Psoas muscle (tissue), 8 donors: Measurements from ENCODE around the gene CKLF. TPM values are rescaled to one million over a fixed set of nuclear protein-coding genes. Genes with fewer than 3 reads are reported as not detected.

ENCODE experiments used
- ATAC-seq, 4 donors: fragments of 200-7000 bp; cut with Tn5 transposase; one replicate each; pipeline ENCODE4 v1.9.1; 2020; ENCODE audit warnings: moderate library complexity in 3 of 4, mild to moderate bottlenecking in 2 of 4
- DNase-seq, 2 donors: peaks; one replicate each; pipeline ENCODE4 v3.0.0-alpha.2; 2020
- H3K27ac ChIP-seq: fragments of 200-600 bp; one replicate; pipeline ENCODE4 v1.8.0; 2022
- H3K27me3 ChIP-seq, 3 donors: fragments of 200-600 bp in 1 of 3; one replicate each; pipeline versions ENCODE4 v1.6.1 to v1.8.0; 2013 to 2022; ENCODE audit warnings: low read length in 2 of 3, mild to moderate bottlenecking in 2 of 3, moderate library complexity in 1 of 3; ENCODE audit not compliant: insufficient read depth in 3 of 3
- H3K36me3 ChIP-seq, 2 donors: fragments of 200-600 bp in 1 of 2; one replicate each; pipeline versions ENCODE4 v1.6.1 to v1.8.0; 2013 to 2022; ENCODE audit warnings: low read depth in 1 of 2, mild to moderate bottlenecking in 1 of 2, moderate library complexity in 1 of 2; ENCODE audit not compliant: insufficient read depth in 1 of 2
- H3K4me1 ChIP-seq: fragments of 200-600 bp; one replicate; pipeline ENCODE4 v1.8.0; 2022
- H3K4me3 ChIP-seq: fragments of 200-600 bp; one replicate; pipeline ENCODE4 v1.8.0; 2022; ENCODE audit warnings: mild to moderate bottlenecking
- H3K9me3 ChIP-seq: fragments of 200-600 bp; one replicate; pipeline ENCODE4 v1.8.0; 2022
- whole genome bisulfite sequencing, 3 donors: extraction: QIAGEN DNeasy Blood & Tissue Kit; methylation state at CpG; one replicate each; pipeline versions ENCODE4 v1.1.6 to v1.1.7; 2013; 5-methylcytosine and 5-hydroxymethylcytosine counted together
- intact Hi-C, 2 donors: fragments of 100-400 bp; cut with DNase I; formaldehyde crosslinking; loops; one replicate each; pipeline versions ENCODE4 v1.11.0 to v1.14.2; 2022
- polyA plus RNA-seq, 3 donors: library from polyadenylated mRNA; stranded (reverse); fragments of 200-250 nt; gene quantifications; one replicate each; pipeline ENCODE4 v1.2.3, GENCODE V29; 2013
- total RNA-seq, 4 donors: library from RNA; stranded (reverse); fragmentation: NEBNext Ultra II Directional in 2 of 4; extraction: Animal tissue kit (Norgen Biotek cat#: 25700) in 2 of 4; gene quantifications; one replicate each; pipeline versions ENCODE4 v1.2.1 to v1.2.4, GENCODE V29; 2021 to 2023
- TF ChIP-seq, protein P1 (sequence below): fragments of 200-600 bp; IDR thresholded peaks from one replicate; pipeline ENCODE4 v1.8.0; 2022; ENCODE audit warnings: antibody characterized with exemption
- donor health status: healthy with polysubstance abuse.
- donor health status: DM: no; HTN: no; CAD: no; lungs with moderate emphysema.
- donor health status: Bipolar disorder and iron deficiency.
- donor health status: healthy.
- donor health status: DM: yes; HTN: yes; CAD: no.
- donor health status: DM: no; HTN: no; CAD: no.
- donor health status: DM: no; HTN: no; CAD: no.
- donor health status: DM: yes; HTN: yes; CAD: no.

CKLF gene
- total and polyA plus RNA-seq, 7 donors, result 4.1 to 21.1 (median 6.6) TPM

DNA sequence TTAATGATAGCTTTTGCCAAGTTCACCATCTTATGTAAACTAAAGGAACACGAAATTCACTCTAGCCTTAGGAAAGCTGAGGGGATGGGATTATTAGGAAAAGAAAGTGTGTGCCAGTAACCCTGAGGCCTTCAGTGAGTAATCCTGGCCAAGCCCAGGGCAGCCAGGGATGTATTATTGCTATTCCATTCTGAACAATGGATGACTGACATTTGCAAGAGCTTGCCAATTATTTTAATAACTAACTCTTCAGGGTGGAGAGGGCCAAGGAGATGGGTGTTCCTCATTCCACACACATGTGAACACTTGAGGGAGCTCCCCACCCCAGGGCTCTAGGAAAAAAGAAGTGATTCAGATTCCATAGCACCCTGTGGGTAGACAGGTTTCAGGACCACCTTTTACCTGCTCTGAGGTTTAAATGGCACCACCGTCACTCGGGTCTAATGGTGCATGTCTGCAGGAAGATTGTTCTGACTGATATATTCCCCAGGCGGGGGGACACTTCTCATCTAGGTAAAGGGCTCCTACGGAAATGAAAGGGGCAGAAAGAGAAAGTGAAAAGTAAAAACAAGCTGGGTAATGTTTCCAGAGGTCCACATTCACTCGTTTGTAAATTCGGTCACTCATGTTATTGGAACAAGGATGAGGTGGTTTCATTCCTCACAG is 44.0 kb upstream of the CKLF start:
- TF ChIP-seq, protein P1, sequence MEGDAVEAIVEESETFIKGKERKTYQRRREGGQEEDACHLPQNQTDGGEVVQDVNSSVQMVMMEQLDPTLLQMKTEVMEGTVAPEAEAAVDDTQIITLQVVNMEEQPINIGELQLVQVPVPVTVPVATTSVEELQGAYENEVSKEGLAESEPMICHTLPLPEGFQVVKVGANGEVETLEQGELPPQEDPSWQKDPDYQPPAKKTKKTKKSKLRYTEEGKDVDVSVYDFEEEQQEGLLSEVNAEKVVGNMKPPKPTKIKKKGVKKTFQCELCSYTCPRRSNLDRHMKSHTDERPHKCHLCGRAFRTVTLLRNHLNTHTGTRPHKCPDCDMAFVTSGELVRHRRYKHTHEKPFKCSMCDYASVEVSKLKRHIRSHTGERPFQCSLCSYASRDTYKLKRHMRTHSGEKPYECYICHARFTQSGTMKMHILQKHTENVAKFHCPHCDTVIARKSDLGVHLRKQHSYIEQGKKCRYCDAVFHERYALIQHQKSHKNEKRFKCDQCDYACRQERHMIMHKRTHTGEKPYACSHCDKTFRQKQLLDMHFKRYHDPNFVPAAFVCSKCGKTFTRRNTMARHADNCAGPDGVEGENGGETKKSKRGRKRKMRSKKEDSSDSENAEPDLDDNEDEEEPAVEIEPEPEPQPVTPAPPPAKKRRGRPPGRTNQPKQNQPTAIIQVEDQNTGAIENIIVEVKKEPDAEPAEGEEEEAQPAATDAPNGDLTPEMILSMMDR, result no peak
- Histone ChIP-seq H3K36me3 (peaks cover 0 to 57% of the 10 kb centered on the region in 2 donors), H3K27ac (no peak overlapping the region), H3K9me3 (no peaks in the 10 kb centered on the region), H3K27me3 (no peaks in the 10 kb centered on the region), H3K4me3 (no peak overlapping the region), H3K4me1 (peaks cover 24% of the 10 kb centered on the region)
- ATAC-seq, result no peak
- DNase-seq, result no peak
- 78 to 82% (median 80%) methylated on average over 7 of the region's 7 CpGs for WGBS, 3 donors
- intact Hi-C loops, result no loop called here

DNA sequence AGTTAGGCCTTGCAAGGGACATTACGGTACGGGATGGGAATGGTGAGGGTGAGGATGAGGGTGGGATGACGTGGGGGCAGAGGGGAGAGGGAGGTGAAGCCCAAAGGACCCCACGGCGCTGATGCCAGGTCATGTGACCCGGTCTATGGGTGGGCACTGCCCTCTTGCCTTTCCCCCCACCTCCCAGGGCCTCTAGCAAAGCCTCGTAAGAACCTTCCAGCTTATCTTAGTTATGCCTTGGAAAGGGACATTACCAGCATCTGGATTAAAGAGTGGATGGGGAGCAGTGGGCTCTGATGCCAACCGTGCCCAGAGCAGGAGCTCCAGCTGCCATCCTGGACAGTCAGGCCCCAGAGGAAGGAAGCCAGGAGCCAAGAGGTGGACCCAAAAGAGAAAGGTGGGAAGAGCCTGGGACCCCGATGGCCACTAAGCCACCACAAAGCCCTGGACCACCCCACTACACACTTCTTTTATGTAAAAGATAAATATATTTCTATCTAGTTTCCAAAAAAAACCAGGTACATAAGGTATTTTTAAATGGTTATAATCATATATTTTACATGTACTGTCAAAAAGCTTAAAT is 43.4 kb upstream of the CKLF start:
- H3K27ac ChIP-seq, result no peak overlapping the region
- WGBS, 3 donors, result 88 to 90% (median 90%) methylated on average over 9 of the region's 9 CpGs
- no peaks in the 10 kb centered on the region for H3K9me3 ChIP-seq
- ATAC-seq, result no peak
- peaks cover 20% of the 10 kb centered on the region for H3K4me1 ChIP-seq
- peaks cover 0 to 62% of the 10 kb centered on the region in 2 donors for H3K36me3 ChIP-seq
- intact Hi-C loops, result no loop called here
- no peaks in the 10 kb centered on the region for H3K27me3 ChIP-seq
- TF ChIP-seq, protein P1, result no peak
- H3K4me3 ChIP-seq, result no peak overlapping the region
- no peak for DNase-seq

GRCh38 chr16:66509576-66509975 is 42.8 kb upstream of the CKLF start:
- ATAC-seq (no peak), DNase-seq (no peak)
- 96 to 97% (median 97%) methylated on average over 5 of the region's 5 CpGs for WGBS, 3 donors
- TF ChIP-seq, protein P1, result no peak
- Histone ChIP-seq H3K27me3 (no peaks in the 10 kb centered on the region), H3K4me1 (peaks cover 19% of the 10 kb centered on the region), H3K4me3 (no peak overlapping the region), H3K36me3 (peaks cover 0 to 62% of the 10 kb centered on the region in 2 donors), H3K27ac (no peak overlapping the region), H3K9me3 (no peaks in the 10 kb centered on the region)
- intact Hi-C loops, result no loop called here

DNA sequence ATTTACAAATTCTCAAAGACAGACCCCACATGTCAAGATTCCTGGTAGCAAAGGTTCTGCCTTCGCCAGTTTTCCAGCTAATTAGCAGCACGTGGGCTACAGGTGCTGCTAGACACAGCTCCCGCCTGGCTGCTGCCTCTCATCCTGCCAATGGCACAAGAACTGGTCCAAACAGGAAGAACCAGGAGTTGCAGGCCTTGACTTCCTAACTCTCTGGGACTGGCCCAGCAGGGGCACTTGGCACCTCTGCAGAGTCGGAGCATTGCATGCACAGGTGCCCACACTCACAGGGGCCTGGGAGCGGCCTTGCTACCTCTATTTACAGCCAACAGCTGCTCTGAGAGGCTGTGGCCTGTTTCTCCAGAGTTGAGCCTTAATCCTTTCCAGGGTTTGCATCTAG is 42.1 kb upstream of the CKLF start:
- no peaks in the 10 kb centered on the region for H3K9me3 ChIP-seq
- H3K27ac ChIP-seq, result no peak overlapping the region
- TF ChIP-seq, protein P1, result no peak
- no peak overlapping the region for H3K4me3 ChIP-seq
- DNase-seq (no peak), ATAC-seq (no peak)
- peaks cover 20% of the 10 kb centered on the region for H3K4me1 ChIP-seq
- H3K36me3 ChIP-seq, result peaks cover 0 to 64% of the 10 kb centered on the region in 2 donors
- 82 to 92% (median 87%) methylated on average over 5 of the region's 5 CpGs for WGBS, 3 donors
- intact Hi-C loops, result no loop called here
- H3K27me3 ChIP-seq, result no peaks in the 10 kb centered on the region
